Measurements from ENCODE around the gene TPST1. TPM values are rescaled to one million over a fixed set of nuclear protein-coding genes. Genes with fewer than 3 reads are reported as not detected.

TPST1 gene
- total RNA-seq, 1 donor from 2014 or later = 36.5 TPM

GRCh38 chr7:66239467-66239856 is 34.3 kb downstream of the TPST1 start:
- Mint-ChIP-seq H3K27me3 (ENCODE audit: low read depth, unreplicated experiment) (no peaks in the 10 kb centered on the region), H3K4me1 (ENCODE audit: low read depth, unreplicated experiment) (peaks cover 18% of the 10 kb centered on the region), H3K27ac (ENCODE audit: unreplicated experiment) (peak overlapping the region; percentile 31), H3K4me3 (ENCODE audit: unreplicated experiment) (no peak overlapping the region), H3K36me3 (ENCODE audit: low read depth, unreplicated experiment) (peaks cover 8% of the 10 kb centered on the region), H3K9me3 (ENCODE audit: unreplicated experiment) (no peaks in the 10 kb centered on the region)
- Histone ChIP-seq H3K4me1 (ENCODE audit: insufficient read depth, low read length) (no peaks in the 10 kb centered on the region), H3K4me3 (ENCODE audit: insufficient read depth, low read depth, low read length) (no peak overlapping the region), H2AFZ (ENCODE audit: low read depth, low read length) (no peak overlapping the region), H3K4me2 (ENCODE audit: low read length) (no peak overlapping the region), H3K27me3 (ENCODE audit: insufficient read depth, low read length) (no peaks in the 10 kb centered on the region), H3K79me2 (ENCODE audit: insufficient read depth, low read length) (peaks cover 20% of the 10 kb centered on the region), H3K36me3 (ENCODE audit: insufficient read depth, low read length) (no peaks in the 10 kb centered on the region), H4K20me1 (ENCODE audit: insufficient read depth, low read length) (peaks cover 16% of the 10 kb centered on the region), H3K9me3 (ENCODE audit: insufficient read depth, low read depth, low read length) (no peaks in the 10 kb centered on the region), H3K9ac (ENCODE audit: low read length) (no peak overlapping the region), H3K27ac (ENCODE audit: low read depth, low read length) (no peak overlapping the region)
- DNase-seq (ENCODE audit: low read depth) (peak; percentile 68), FAIRE-seq (no peak)
- TF ChIP-seq EZH2 (IDR thresholded peaks at IDR 0.05; ENCODE audit: insufficient read depth, low read length) (no peak), CTCF (IDR thresholded peaks at IDR 0.05; ENCODE audit: insufficient read depth, low read depth, low read length) (no peak)

GRCh38 chr7:66245008-66245407 is 39.9 kb downstream of the TPST1 start:
- Mint-ChIP-seq H3K36me3 (ENCODE audit: low read depth, unreplicated experiment) (peaks cover 13% of the 10 kb centered on the region), H3K27ac (ENCODE audit: unreplicated experiment) (no peak overlapping the region), H3K4me1 (ENCODE audit: low read depth, unreplicated experiment) (peaks cover 5% of the 10 kb centered on the region), H3K9me3 (ENCODE audit: unreplicated experiment) (no peaks in the 10 kb centered on the region), H3K4me3 (ENCODE audit: unreplicated experiment) (no peak overlapping the region), H3K27me3 (ENCODE audit: low read depth, unreplicated experiment) (no peaks in the 10 kb centered on the region)
- no peaks in the 10 kb centered on the region for H3K9me3 ChIP-seq (ENCODE audit: insufficient read depth, low read depth, low read length)
- no peaks in the 10 kb centered on the region for H3K36me3 ChIP-seq (ENCODE audit: insufficient read depth, low read length)
- no peak overlapping the region for H3K27ac ChIP-seq (ENCODE audit: low read depth, low read length)
- no peak overlapping the region for H2AFZ ChIP-seq (ENCODE audit: low read depth, low read length)
- no peak overlapping the region for H3K4me2 ChIP-seq (ENCODE audit: low read length)
- TF ChIP-seq EZH2 (IDR thresholded peaks at IDR 0.05; ENCODE audit: insufficient read depth, low read length) = no peak
- no peak for TF ChIP-seq CTCF (IDR thresholded peaks at IDR 0.05; ENCODE audit: insufficient read depth, low read depth, low read length)
- no peaks in the 10 kb centered on the region for H3K27me3 ChIP-seq (ENCODE audit: insufficient read depth, low read length)
- no peaks in the 10 kb centered on the region for H3K4me1 ChIP-seq (ENCODE audit: insufficient read depth, low read length)
- H3K79me2 ChIP-seq (ENCODE audit: insufficient read depth, low read length) = peaks cover 5% of the 10 kb centered on the region
- no peak for DNase-seq (ENCODE audit: low read depth)
- no peak for FAIRE-seq
- H4K20me1 ChIP-seq (ENCODE audit: insufficient read depth, low read length) = no peaks in the 10 kb centered on the region
- no peak overlapping the region for H3K4me3 ChIP-seq (ENCODE audit: insufficient read depth, low read depth, low read length)
- H3K9ac ChIP-seq (ENCODE audit: low read length) = no peak overlapping the region

DNA sequence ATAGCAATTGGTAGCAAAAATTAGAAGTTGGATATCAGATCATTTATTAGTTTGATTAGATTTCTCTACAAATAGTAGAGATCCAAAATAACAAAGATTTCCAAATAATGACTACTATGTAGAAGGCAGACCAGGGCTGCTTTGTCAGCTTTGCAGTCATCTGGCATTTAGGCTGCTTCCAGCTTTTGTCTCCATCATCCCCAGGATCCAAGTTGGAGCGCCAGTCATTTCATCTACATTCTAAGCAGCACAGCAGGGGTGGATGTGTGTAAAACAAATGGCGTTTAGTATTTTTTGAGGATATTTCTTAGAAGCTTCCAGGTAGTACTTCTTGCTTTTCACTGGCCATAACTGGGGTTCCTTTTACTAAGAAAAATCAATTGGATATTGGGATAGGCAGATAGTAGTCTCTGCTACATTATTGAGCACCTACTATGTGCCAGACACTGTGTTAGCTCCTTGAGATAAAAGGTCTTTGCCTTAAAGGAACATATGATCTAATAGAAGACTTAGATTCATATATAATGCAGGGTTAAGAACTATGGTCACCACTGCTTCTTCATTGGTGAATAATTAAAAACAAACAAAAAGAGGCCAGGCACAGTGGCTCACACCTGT is 41.5 kb downstream of the TPST1 start:
- Histone ChIP-seq H3K4me3 (ENCODE audit: insufficient read depth, low read depth, low read length) (no peak overlapping the region), H3K9ac (ENCODE audit: low read length) (no peak overlapping the region), H3K4me1 (ENCODE audit: insufficient read depth, low read length) (peaks cover 11% of the 10 kb centered on the region), H3K79me2 (ENCODE audit: insufficient read depth, low read length) (peaks cover 13% of the 10 kb centered on the region), H3K4me2 (ENCODE audit: low read length) (no peak overlapping the region), H3K9me3 (ENCODE audit: insufficient read depth, low read depth, low read length) (no peaks in the 10 kb centered on the region), H3K27ac (ENCODE audit: low read depth, low read length) (no peak overlapping the region), H2AFZ (ENCODE audit: low read depth, low read length) (no peak overlapping the region), H4K20me1 (ENCODE audit: insufficient read depth, low read length) (no peaks in the 10 kb centered on the region), H3K27me3 (ENCODE audit: insufficient read depth, low read length) (no peaks in the 10 kb centered on the region), H3K36me3 (ENCODE audit: insufficient read depth, low read length) (no peaks in the 10 kb centered on the region)
- peak overlapping the region; percentile 81 for H3K27ac Mint-ChIP-seq (ENCODE audit: unreplicated experiment)
- no peak for DNase-seq (ENCODE audit: low read depth)
- peaks cover 16% of the 10 kb centered on the region for H3K4me1 Mint-ChIP-seq (ENCODE audit: low read depth, unreplicated experiment)
- H3K36me3 Mint-ChIP-seq (ENCODE audit: low read depth, unreplicated experiment) = peaks cover 9% of the 10 kb centered on the region
- FAIRE-seq = no peak
- no peak for TF ChIP-seq EZH2 (IDR thresholded peaks at IDR 0.05; ENCODE audit: insufficient read depth, low read length)
- no peak for TF ChIP-seq CTCF (IDR thresholded peaks at IDR 0.05; ENCODE audit: insufficient read depth, low read depth, low read length)
- no peaks in the 10 kb centered on the region for H3K27me3 Mint-ChIP-seq (ENCODE audit: low read depth, unreplicated experiment)
- no peak overlapping the region for H3K4me3 Mint-ChIP-seq (ENCODE audit: unreplicated experiment)
- H3K9me3 Mint-ChIP-seq (ENCODE audit: unreplicated experiment) = peaks cover 1% of the 10 kb centered on the region

All from astrocyte (in vitro differentiated cells and primary cell).